Measurements from ENCODE around the gene CSNK1A1L.
"Not testable (repeated sequence)": the region's sequence is repeated elsewhere in the genome, so short reads cannot be mapped to it uniquely, and the experiment has no call there.

CSNK1A1L gene

GRCh38 chr13:37056228-37056627 is 49.2 kb downstream of the CSNK1A1L start:
- DNase-seq, result not testable (repeated sequence)

Measured in NCI-H1417 (cell line).